Measurements from ENCODE around the gene UBE2Q2.
"Not testable (repeated sequence)": the region's sequence is repeated elsewhere in the genome, so short reads cannot be mapped to it uniquely, and the experiment has no call there.

The UBE2Q2 gene

DNA sequence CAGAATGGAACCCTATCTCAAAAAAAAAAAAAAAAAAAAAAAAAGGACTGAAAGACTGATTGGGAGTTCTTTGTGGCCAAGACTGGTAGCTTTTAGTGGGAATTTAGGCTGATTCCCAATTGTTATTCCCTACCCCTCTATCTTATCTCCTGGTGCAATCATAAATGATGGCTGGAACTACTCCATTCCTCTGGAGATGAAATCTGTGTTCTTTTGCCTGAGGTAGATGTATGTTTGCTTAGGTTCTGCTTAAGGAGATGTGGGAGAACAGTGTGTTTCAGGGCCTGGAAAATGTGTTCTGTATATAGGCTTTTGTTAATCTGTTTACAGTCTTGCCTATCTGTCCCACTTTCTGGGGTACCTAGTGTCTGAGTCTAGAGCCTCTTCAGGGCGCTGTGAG lies 19.5 kb downstream of the UBE2Q2 start:
- Histone ChIP-seq H3K23ac (ENCODE audit: low read depth, low read length, poor library complexity) (no peak overlapping the region), H3K4me1 (ENCODE audit: control insufficient read depth in 2 of 2, insufficient read depth in 1 of 2, low read depth in 1 of 2, low read length in 2 of 2) (peaks cover 0 to 3% of the 10 kb centered on the region in 2 donors), H2AK5ac (ENCODE audit: low read depth, low read length) (no peak overlapping the region), H2BK120ac (ENCODE audit: low read depth, low read length) (no peak overlapping the region), H2BK15ac (ENCODE audit: low read length) (no peak overlapping the region), H2BK12ac (ENCODE audit: low read length) (no peak overlapping the region), H3K27me3 (ENCODE audit: control insufficient read depth in 3 of 3, insufficient read depth in 3 of 3, low read depth in 1 of 3, low read length in 3 of 3) (no peaks in the 10 kb centered on the region), H3K27ac (replicated peaks; ENCODE audit: low read length) (no peak overlapping the region), H2AFZ (ENCODE audit: low read length) (no peak overlapping the region), H4K91ac (ENCODE audit: low read depth, low read length, poor library complexity) (no peak overlapping the region), H3K9ac (ENCODE audit: low read depth, low read length, poor library complexity) (no peak overlapping the region), H3K36me3 (replicated peaks in 1 of 2; ENCODE audit: control insufficient read depth in 2 of 2, insufficient read depth in 2 of 2, low read length in 2 of 2) (peaks cover 2 to 73% of the 10 kb centered on the region in 2 donors), H3K14ac (ENCODE audit: low read length) (no peak overlapping the region), H3K4ac (ENCODE audit: low read length) (no peak overlapping the region), H3K79me1 (ENCODE audit: low read depth, low read length) (no peaks in the 10 kb centered on the region), H4K8ac (ENCODE audit: low read depth, low read length) (no peak overlapping the region), H3K4me2 (ENCODE audit: insufficient read depth, low read length, poor library complexity, severe bottlenecking) (no peak overlapping the region), H3K9me3 (replicated peaks in 1 of 2; ENCODE audit: control insufficient read depth in 2 of 2, insufficient read depth in 1 of 2, low read depth in 1 of 2, low read length in 2 of 2) (no peaks in the 10 kb centered on the region), H2BK5ac (ENCODE audit: low read length) (no peak overlapping the region), H3K18ac (ENCODE audit: low read length) (no peak overlapping the region), H3K4me3 (ENCODE audit: low read length in 2 of 2) (no peak overlapping the region)
- no CpG with 5 or more reads among the region's 1 CpG for WGBS, 2 donors (ENCODE audit: extremely low coverage in 2 of 2, insufficient read length in 2 of 2, insufficient replicate concordance in 1 of 2)
- DNase-seq (ENCODE audit: low spot score): no peak

DNA sequence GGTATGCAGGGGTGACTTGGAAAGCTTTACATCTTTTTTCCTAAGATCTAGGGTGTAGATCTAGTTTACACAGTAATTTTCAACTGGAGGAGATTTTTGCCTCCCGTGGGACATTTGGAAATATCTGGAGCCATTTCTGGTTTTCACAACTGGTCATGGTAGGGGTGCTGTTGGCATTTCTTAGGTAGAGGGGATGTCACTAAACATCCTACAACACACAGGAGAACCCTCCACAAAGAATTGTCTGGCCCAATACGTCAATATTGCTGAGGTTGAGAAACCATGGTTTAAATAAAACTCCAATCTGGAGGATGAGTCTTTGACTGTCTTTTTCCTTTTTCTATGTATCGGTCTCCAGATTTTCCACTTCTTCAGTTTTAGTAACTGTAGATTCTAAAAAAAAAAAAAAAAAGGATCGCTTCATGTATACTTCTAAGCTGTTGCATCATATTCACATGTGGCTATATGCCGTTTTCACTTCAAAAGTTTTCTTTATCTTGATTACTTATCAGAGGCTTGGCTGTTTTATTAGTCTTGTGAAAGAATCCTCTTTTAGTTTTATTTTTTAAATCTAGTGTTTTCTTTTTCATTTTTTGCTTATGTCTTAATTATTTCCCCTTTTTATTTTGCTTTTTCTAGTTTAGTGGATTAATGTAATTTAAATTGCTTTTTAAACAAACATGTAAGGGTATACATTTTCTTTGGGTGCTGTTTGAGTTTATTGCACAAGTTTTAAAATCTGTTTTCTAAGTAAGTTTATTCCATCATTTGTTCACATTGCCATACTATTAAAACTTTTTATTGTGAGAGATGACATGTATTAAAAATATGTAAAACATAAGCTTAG lies 21.2 kb downstream of the UBE2Q2 start:
- peaks cover 2 to 78% of the 10 kb centered on the region in 2 donors for H3K36me3 ChIP-seq (replicated peaks in 1 of 2; ENCODE audit: control insufficient read depth in 2 of 2, insufficient read depth in 2 of 2, low read length in 2 of 2)
- H3K4me2 ChIP-seq (ENCODE audit: insufficient read depth, low read length, poor library complexity, severe bottlenecking): no peak overlapping the region

DNA sequence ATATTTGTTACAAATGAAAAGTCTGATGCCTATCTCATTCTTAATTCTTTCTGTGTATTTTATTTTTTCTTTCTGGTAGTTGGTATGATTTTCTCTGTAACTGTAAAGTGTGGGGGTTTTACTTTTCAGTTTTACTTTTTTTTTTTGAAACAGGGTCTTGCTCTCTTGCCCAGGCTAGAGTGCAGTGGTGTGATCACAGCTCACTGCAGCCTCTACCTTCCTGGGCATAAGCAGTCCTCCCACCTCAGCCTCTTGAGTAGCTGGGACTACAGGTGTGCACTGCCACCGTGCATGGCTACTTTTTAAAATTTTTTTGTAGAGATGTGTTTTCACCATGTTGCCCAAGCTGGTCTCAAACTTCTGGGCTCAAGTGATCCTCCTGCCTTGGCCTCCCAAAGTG lies 22.8 kb downstream of the UBE2Q2 start:
- H3K23ac ChIP-seq (ENCODE audit: low read depth, low read length, poor library complexity); H3K4me3 ChIP-seq (ENCODE audit: low read length in 2 of 2); H3K79me1 ChIP-seq (ENCODE audit: low read depth, low read length); H2AK5ac ChIP-seq (ENCODE audit: low read depth, low read length); H3K9me3 ChIP-seq (replicated peaks in 1 of 2; ENCODE audit: control insufficient read depth in 2 of 2, insufficient read depth in 1 of 2, low read depth in 1 of 2, low read length in 2 of 2); H2BK12ac ChIP-seq (ENCODE audit: low read length); H4K91ac ChIP-seq (ENCODE audit: low read depth, low read length, poor library complexity); H3K4ac ChIP-seq (ENCODE audit: low read length); H3K9ac ChIP-seq (ENCODE audit: low read depth, low read length, poor library complexity); H3K27ac ChIP-seq (replicated peaks; ENCODE audit: low read length); DNase-seq (ENCODE audit: low spot score); H3K14ac ChIP-seq (ENCODE audit: low read length); H3K18ac ChIP-seq (ENCODE audit: low read length); H2BK5ac ChIP-seq (ENCODE audit: low read length); H2BK120ac ChIP-seq (ENCODE audit: low read depth, low read length); H4K8ac ChIP-seq (ENCODE audit: low read depth, low read length); H3K27me3 ChIP-seq (ENCODE audit: control insufficient read depth in 3 of 3, insufficient read depth in 3 of 3, low read depth in 1 of 3, low read length in 3 of 3); H3K4me1 ChIP-seq (ENCODE audit: control insufficient read depth in 2 of 2, insufficient read depth in 1 of 2, low read depth in 1 of 2, low read length in 2 of 2); H3K4me2 ChIP-seq (ENCODE audit: insufficient read depth, low read length, poor library complexity, severe bottlenecking); H2BK15ac ChIP-seq (ENCODE audit: low read length); H2AFZ ChIP-seq (ENCODE audit: low read length): not testable (repeated sequence)
- no CpG with 5 or more reads among the region's 1 CpG for WGBS, 2 donors (ENCODE audit: extremely low coverage in 2 of 2, insufficient read length in 2 of 2, insufficient replicate concordance in 1 of 2)
- H3K36me3 ChIP-seq (replicated peaks in 1 of 2; ENCODE audit: control insufficient read depth in 2 of 2, insufficient read depth in 2 of 2, low read length in 2 of 2): peaks cover 2 to 74% of the 10 kb centered on the region in 2 donors

More for the DNA sequence above, 21.2 kb downstream of the UBE2Q2 start:
- no peak overlapping the region for H2BK5ac ChIP-seq (ENCODE audit: low read length)
- H3K27ac ChIP-seq (replicated peaks; ENCODE audit: low read length): no peak overlapping the region
- H2AFZ ChIP-seq (ENCODE audit: low read length): no peak overlapping the region
- no CpG with 5 or more reads among the region's 5 CpGs for WGBS, 2 donors (ENCODE audit: extremely low coverage in 2 of 2, insufficient read length in 2 of 2, insufficient replicate concordance in 1 of 2)
- H3K79me1 ChIP-seq (ENCODE audit: low read depth, low read length): no peaks in the 10 kb centered on the region
- H4K91ac ChIP-seq (ENCODE audit: low read depth, low read length, poor library complexity): no peak overlapping the region
- no peaks in the 10 kb centered on the region for H3K27me3 ChIP-seq (ENCODE audit: control insufficient read depth in 3 of 3, insufficient read depth in 3 of 3, low read depth in 1 of 3, low read length in 3 of 3)
- H3K14ac ChIP-seq (ENCODE audit: low read length): no peak overlapping the region
- DNase-seq (ENCODE audit: low spot score): no peak
- no peak overlapping the region for H2BK12ac ChIP-seq (ENCODE audit: low read length)
- H3K4ac ChIP-seq (ENCODE audit: low read length): no peak overlapping the region
- peaks cover 0 to 2% of the 10 kb centered on the region in 2 donors for H3K9me3 ChIP-seq (replicated peaks in 1 of 2; ENCODE audit: control insufficient read depth in 2 of 2, insufficient read depth in 1 of 2, low read depth in 1 of 2, low read length in 2 of 2)
- no peak overlapping the region for H2BK15ac ChIP-seq (ENCODE audit: low read length)
- no peak overlapping the region for H3K9ac ChIP-seq (ENCODE audit: low read depth, low read length, poor library complexity)
- no peak overlapping the region for H3K18ac ChIP-seq (ENCODE audit: low read length)
- H3K23ac ChIP-seq (ENCODE audit: low read depth, low read length, poor library complexity): no peak overlapping the region
- H3K4me3 ChIP-seq (ENCODE audit: low read length in 2 of 2): no peak overlapping the region
- no peak overlapping the region for H2AK5ac ChIP-seq (ENCODE audit: low read depth, low read length)
- no peak overlapping the region for H2BK120ac ChIP-seq (ENCODE audit: low read depth, low read length)
- no peaks in the 10 kb centered on the region for H3K4me1 ChIP-seq (ENCODE audit: control insufficient read depth in 2 of 2, insufficient read depth in 1 of 2, low read depth in 1 of 2, low read length in 2 of 2)
- H4K8ac ChIP-seq (ENCODE audit: low read depth, low read length): no peak overlapping the region

DNA sequence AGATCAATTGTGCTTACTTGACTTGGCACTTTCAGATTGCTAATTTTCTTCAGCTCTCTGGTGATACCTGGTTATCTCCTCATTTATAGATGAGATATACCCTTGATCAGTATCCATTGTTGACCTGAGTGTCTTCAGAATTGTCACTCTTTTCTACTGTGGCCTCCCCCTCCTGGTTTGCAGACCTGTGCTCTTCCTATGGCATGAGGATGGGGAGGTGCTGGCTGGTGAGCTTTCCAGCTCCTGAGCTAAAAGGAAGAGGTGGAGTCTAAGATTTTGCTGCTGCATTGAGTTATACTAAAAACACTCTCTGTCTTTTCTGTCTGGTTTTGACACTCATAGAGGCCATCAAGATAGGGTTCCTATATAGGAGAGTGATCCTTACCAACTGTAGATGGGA lies 23.7 kb downstream of the UBE2Q2 start:
- no peak for DNase-seq (ENCODE audit: low spot score)
- H4K91ac ChIP-seq (ENCODE audit: low read depth, low read length, poor library complexity): no peak overlapping the region
- H3K36me3 ChIP-seq (replicated peaks in 1 of 2; ENCODE audit: control insufficient read depth in 2 of 2, insufficient read depth in 2 of 2, low read length in 2 of 2): peaks cover 2 to 65% of the 10 kb centered on the region in 2 donors

More for the DNA sequence above, 23.7 kb downstream of the UBE2Q2 start:
- H3K9me3 ChIP-seq (replicated peaks in 1 of 2; ENCODE audit: control insufficient read depth in 2 of 2, insufficient read depth in 1 of 2, low read depth in 1 of 2, low read length in 2 of 2): peaks cover 0 to 5% of the 10 kb centered on the region in 2 donors
- H3K27me3 ChIP-seq (ENCODE audit: control insufficient read depth in 3 of 3, insufficient read depth in 3 of 3, low read depth in 1 of 3, low read length in 3 of 3): no peaks in the 10 kb centered on the region
- H2AK5ac ChIP-seq (ENCODE audit: low read depth, low read length): no peak overlapping the region
- H3K4me1 ChIP-seq (ENCODE audit: control insufficient read depth in 2 of 2, insufficient read depth in 1 of 2, low read depth in 1 of 2, low read length in 2 of 2): no peaks in the 10 kb centered on the region
- H3K4me2 ChIP-seq (ENCODE audit: insufficient read depth, low read length, poor library complexity, severe bottlenecking): no peak overlapping the region
- no peak overlapping the region for H2AFZ ChIP-seq (ENCODE audit: low read length)
- H3K27ac ChIP-seq (replicated peaks; ENCODE audit: low read length): no peak overlapping the region
- H3K79me1 ChIP-seq (ENCODE audit: low read depth, low read length): no peaks in the 10 kb centered on the region
- no peak overlapping the region for H2BK12ac ChIP-seq (ENCODE audit: low read length)
- H2BK120ac ChIP-seq (ENCODE audit: low read depth, low read length): no peak overlapping the region
- H3K4me3 ChIP-seq (ENCODE audit: low read length in 2 of 2): no peak overlapping the region
- no peak overlapping the region for H2BK15ac ChIP-seq (ENCODE audit: low read length)
- no peak overlapping the region for H3K9ac ChIP-seq (ENCODE audit: low read depth, low read length, poor library complexity)
- H3K14ac ChIP-seq (ENCODE audit: low read length): no peak overlapping the region
- no peak overlapping the region for H3K23ac ChIP-seq (ENCODE audit: low read depth, low read length, poor library complexity)
- no peak overlapping the region for H4K8ac ChIP-seq (ENCODE audit: low read depth, low read length)
- H2BK5ac ChIP-seq (ENCODE audit: low read length): no peak overlapping the region
- H3K4ac ChIP-seq (ENCODE audit: low read length): no peak overlapping the region
- no peak overlapping the region for H3K18ac ChIP-seq (ENCODE audit: low read length)
